CD8-positive, alpha-beta memory T cell (primary cell): ENCODE data around the gene CLEC18C. TPM values are rescaled to one million over a fixed set of nuclear protein-coding genes. Genes with fewer than 3 reads are reported as not detected.
A peak's percentile ranks its signal among the peaks of the same experiment; 100 is the strongest.
"Not testable (repeated sequence)": the region's sequence is repeated elsewhere in the genome, so short reads cannot be mapped to it uniquely, and the experiment has no call there.

Experiments
- CTCF ChIA-PET: fragments of 350-600 bp; sonication (Branson Sonifier 250); formaldehyde crosslinking; loops from one replicate; lab custom pipeline; 2021; ENCODE audit warnings: antibody characterized with exemption; lab: Charles Lee
- POLR2A ChIA-PET: fragments of 350-600 bp; sonication (Branson Sonifier 250); formaldehyde crosslinking; loops from one replicate; lab custom pipeline; 2021; ENCODE audit warnings: antibody characterized with exemption; lab: Charles Lee
- DNase-seq, 5 donors: peaks; one replicate each; pipeline versions ENCODE4 v3.0.0 to v3.0.0-alpha.2; 2020 to 2022; ENCODE audit warnings: mixed read lengths in 1 of 5
- H3K27ac ChIP-seq: one replicate; pipeline ENCODE4 v1.7.0; 2013; ENCODE audit warnings: low read depth, mild to moderate bottlenecking, low read length, moderate library complexity
- H3K27me3 ChIP-seq: 2 replicates; pipeline ENCODE4 v1.7.0; 2013; ENCODE audit warnings: low read length, mild to moderate bottlenecking; ENCODE audit not compliant: insufficient read depth, poor library complexity, severe bottlenecking
- H3K36me3 ChIP-seq: 2 replicates; pipeline ENCODE4 v1.7.0; 2013; ENCODE audit warnings: mild to moderate bottlenecking, low read length, moderate library complexity; ENCODE audit not compliant: insufficient read depth
- H3K4me1 ChIP-seq: 2 replicates; pipeline ENCODE4 v1.7.0; 2013; ENCODE audit warnings: mild to moderate bottlenecking, low read length, moderate library complexity; ENCODE audit not compliant: insufficient read depth
- H3K4me3 ChIP-seq: 2 replicates; pipeline ENCODE4 v1.7.0; 2013; ENCODE audit warnings: mild to moderate bottlenecking, low read length
- H3K9me3 ChIP-seq: 2 replicates; pipeline ENCODE4 v1.7.0; 2013; ENCODE audit warnings: mild to moderate bottlenecking, low read length
- H3K27ac Mint-ChIP-seq, 8 donors: one replicate each; pipeline ENCODE4 v1.8.0; 2020 to 2021; ENCODE audit warnings: mixed read lengths in 8 of 8, mild to moderate bottlenecking in 6 of 8, inconsistent platforms in 3 of 8, moderate library complexity in 3 of 8
- H3K27me3 Mint-ChIP-seq, 2 donors: one replicate each; pipeline ENCODE4 v1.8.0; 2020 to 2021; ENCODE audit warnings: mixed read lengths in 2 of 2, mild to moderate bottlenecking in 1 of 2, moderate library complexity in 1 of 2
- H3K36me3 Mint-ChIP-seq, 3 donors: one replicate each; pipeline ENCODE4 v1.8.0; 2020 to 2021; ENCODE audit warnings: mixed read lengths in 3 of 3, inconsistent platforms in 1 of 3, mild to moderate bottlenecking in 1 of 3
- H3K4me1 Mint-ChIP-seq, 3 donors: one replicate each; pipeline ENCODE4 v1.8.0; 2020 to 2021; ENCODE audit warnings: mixed read lengths in 3 of 3, inconsistent platforms in 1 of 3, mild to moderate bottlenecking in 1 of 3
- H3K4me3 Mint-ChIP-seq, 7 donors: one replicate each; pipeline ENCODE4 v1.8.0; 2020 to 2021; ENCODE audit warnings: mixed read lengths in 7 of 7, mild to moderate bottlenecking in 6 of 7, moderate library complexity in 4 of 7, inconsistent platforms in 2 of 7
- H3K9me3 Mint-ChIP-seq, 5 donors: one replicate each; pipeline ENCODE4 v1.8.0; 2020 to 2022; ENCODE audit warnings: mixed read lengths in 5 of 5, mild to moderate bottlenecking in 3 of 5, moderate library complexity in 2 of 5, inconsistent platforms in 1 of 5
- polyA plus RNA-seq: library from polyadenylated mRNA; unstranded; fragments of 300-500 nt; fragmentation: Illumina TruSeq; gene quantifications from one replicate; pipeline ENCODE4 v1.2.3, GENCODE V29; 2021
- total RNA-seq, 2 experiments: library from RNA; stranded (reverse); gene quantifications; one replicate each; pipeline ENCODE4 v1.2.3, GENCODE V29; 2021

Gene CLEC18C
- total and polyA plus RNA-seq, 3 experiments from 2014 or later, result 0.42 to 0.79 TPM; not detected in 1

DNA sequence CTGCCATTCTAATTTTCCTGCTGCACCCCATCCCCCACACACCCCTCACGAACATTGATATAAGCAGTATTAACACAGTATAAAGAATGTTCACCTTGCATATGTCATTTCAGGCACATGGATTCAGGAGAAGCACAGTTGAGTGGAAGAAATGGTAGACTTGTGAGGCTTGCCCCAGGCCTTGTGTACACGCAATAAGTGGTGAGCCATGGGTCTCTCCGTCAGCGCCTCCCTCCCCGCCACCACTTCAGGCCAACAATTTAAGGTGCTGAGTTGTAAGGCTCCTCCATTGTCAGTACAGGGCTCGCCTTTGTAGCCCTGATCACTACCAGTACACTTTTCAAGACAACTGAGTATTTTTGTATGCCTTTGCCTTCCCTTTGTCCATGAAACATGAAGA is 12.2 kb upstream of the CLEC18C start:
- Histone ChIP-seq H3K9me3 (no peaks in the 10 kb centered on the region), H3K27ac (no peak overlapping the region), H3K36me3 (peaks cover 42% of the 10 kb centered on the region), H3K4me1 (no peaks in the 10 kb centered on the region), H3K27me3 (no peaks in the 10 kb centered on the region), H3K4me3 (no peak overlapping the region)
- Mint-ChIP-seq H3K27ac (peak overlapping the region in 6 of 8 donors; percentile 22 to 87 (median 49)), H3K4me3 (no peak overlapping the region), H3K36me3 (peaks cover 0 to 20% (median 20%) of the 10 kb centered on the region in 3 donors), H3K27me3 (no peaks in the 10 kb centered on the region), H3K4me1 (peaks cover 4 to 5% (median 4%) of the 10 kb centered on the region in 3 donors), H3K9me3 (no peaks in the 10 kb centered on the region)
- DNase-seq, result no peak
- POLR2A ChIA-PET, result no interaction called here
- CTCF ChIA-PET, result no interaction called here

GRCh38 chr16:70162041-70162451 is 11.5 kb upstream of the CLEC18C start:
- H3K27me3 ChIP-seq, result no peaks in the 10 kb centered on the region
- H3K4me1 ChIP-seq, result no peaks in the 10 kb centered on the region
- Mint-ChIP-seq H3K4me1 (peaks cover 4 to 5% (median 4%) of the 10 kb centered on the region in 3 donors), H3K4me3 (no peak overlapping the region), H3K27ac (peak overlapping the region in 5 of 8 donors; percentile 8 to 87 (median 36)), H3K27me3 (no peaks in the 10 kb centered on the region), H3K9me3 (no peaks in the 10 kb centered on the region), H3K36me3 (peaks cover 0 to 20% (median 14%) of the 10 kb centered on the region in 3 donors)
- peaks cover 35% of the 10 kb centered on the region for H3K36me3 ChIP-seq
- H3K27ac ChIP-seq, result no peak overlapping the region
- CTCF ChIA-PET, result no interaction called here
- no peak overlapping the region for H3K4me3 ChIP-seq
- H3K9me3 ChIP-seq, result no peaks in the 10 kb centered on the region
- POLR2A ChIA-PET, result no interaction called here
- DNase-seq, result no peak

- ChIA-PET POLR2A (no interaction called here), CTCF (no interaction called here)
- Histone ChIP-seq H3K4me1 (no peaks in the 10 kb centered on the region), H3K9me3 (no peaks in the 10 kb centered on the region), H3K4me3 (no peak overlapping the region), H3K36me3 (peaks cover 19% of the 10 kb centered on the region), H3K27ac (no peak overlapping the region), H3K27me3 (no peaks in the 10 kb centered on the region)
- Mint-ChIP-seq H3K4me1 (peaks cover 4 to 5% (median 4%) of the 10 kb centered on the region in 3 donors), H3K4me3 (no peak overlapping the region), H3K27me3 (no peaks in the 10 kb centered on the region), H3K27ac (peak overlapping the region in 1 of 8 donors; percentile 1), H3K9me3 (no peaks in the 10 kb centered on the region), H3K36me3 (peaks cover 0 to 20% (median 7%) of the 10 kb centered on the region in 3 donors)
- no peak for DNase-seq
Measured at GRCh38 chr16:70163596-70163995, 10.0 kb upstream of the CLEC18C start.

DNA sequence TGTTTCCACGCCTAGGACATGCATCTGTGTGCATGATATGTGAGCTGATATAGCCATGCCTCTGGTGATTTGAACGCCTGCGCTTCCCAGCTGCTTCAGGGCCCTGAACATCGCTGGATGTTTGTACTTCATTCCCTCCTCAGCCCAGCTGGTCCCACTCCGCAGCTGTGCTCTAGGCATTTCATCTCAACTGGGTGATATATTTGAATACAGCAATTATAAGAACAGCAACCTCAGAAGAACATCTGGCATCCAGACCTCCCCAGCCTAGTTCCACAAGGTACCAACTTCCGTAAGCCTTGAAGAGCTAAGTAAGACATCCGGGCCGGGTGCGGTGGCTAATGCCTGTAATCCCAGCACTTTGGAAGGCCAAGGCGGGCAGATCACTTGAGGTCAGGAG is 6.9 kb upstream of the CLEC18C start:
- H3K9me3 ChIP-seq, H3K9me3 Mint-ChIP-seq, H3K4me3 ChIP-seq, H3K27ac Mint-ChIP-seq, H3K36me3 ChIP-seq, H3K4me1 ChIP-seq, POLR2A ChIA-PET, H3K27me3 ChIP-seq, H3K27ac ChIP-seq, CTCF ChIA-PET, H3K27me3 Mint-ChIP-seq, H3K4me3 Mint-ChIP-seq, DNase-seq, H3K4me1 Mint-ChIP-seq: not testable (repeated sequence)
- H3K36me3 Mint-ChIP-seq, result peaks cover 0 to 14% (median 5%) of the 10 kb centered on the region in 3 donors

- H3K27ac ChIP-seq, POLR2A ChIA-PET, H3K36me3 ChIP-seq, DNase-seq, H3K36me3 Mint-ChIP-seq, H3K4me1 Mint-ChIP-seq, H3K9me3 ChIP-seq, H3K27me3 ChIP-seq, H3K27me3 Mint-ChIP-seq, H3K4me1 ChIP-seq, H3K4me3 ChIP-seq, H3K27ac Mint-ChIP-seq, H3K4me3 Mint-ChIP-seq, CTCF ChIA-PET, H3K9me3 Mint-ChIP-seq: not testable (repeated sequence)
Measured at GRCh38 chr16:70173916-70174315, 329 bp downstream of the CLEC18C start.

DNA sequence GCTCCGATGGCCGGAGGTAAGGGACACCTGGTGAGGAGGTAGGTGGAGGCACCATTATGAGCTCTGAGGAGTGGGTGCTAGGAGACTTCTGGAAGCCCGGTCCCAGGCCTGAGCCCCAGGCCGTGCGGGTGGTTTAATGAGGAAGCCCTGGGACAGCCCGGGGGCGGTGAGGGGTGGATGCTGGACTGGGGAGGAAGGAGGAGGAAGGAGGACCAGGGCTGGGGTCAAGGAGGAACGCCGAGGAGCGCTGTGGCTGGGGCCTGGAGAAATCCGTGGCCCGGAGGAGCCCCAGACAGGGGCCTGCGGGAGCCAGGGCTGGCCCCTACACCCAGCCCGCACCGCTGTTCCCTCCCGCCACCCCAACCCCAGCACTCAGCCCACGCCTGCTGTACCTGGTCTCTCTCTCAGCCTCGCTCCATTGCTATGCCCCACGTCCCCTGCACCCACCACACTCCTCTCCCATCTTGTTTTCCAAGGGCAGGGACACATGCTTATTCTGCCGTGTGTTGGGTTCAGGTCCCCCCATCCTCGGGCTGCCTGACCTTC is 873 bp downstream of the CLEC18C start:
- H3K9me3 Mint-ChIP-seq, H3K4me1 ChIP-seq, H3K27me3 ChIP-seq, H3K27me3 Mint-ChIP-seq, POLR2A ChIA-PET, H3K4me1 Mint-ChIP-seq, H3K4me3 Mint-ChIP-seq, H3K4me3 ChIP-seq, DNase-seq, H3K9me3 ChIP-seq, CTCF ChIA-PET, H3K36me3 ChIP-seq, H3K27ac Mint-ChIP-seq, H3K27ac ChIP-seq, H3K36me3 Mint-ChIP-seq: not testable (repeated sequence)

DNA sequence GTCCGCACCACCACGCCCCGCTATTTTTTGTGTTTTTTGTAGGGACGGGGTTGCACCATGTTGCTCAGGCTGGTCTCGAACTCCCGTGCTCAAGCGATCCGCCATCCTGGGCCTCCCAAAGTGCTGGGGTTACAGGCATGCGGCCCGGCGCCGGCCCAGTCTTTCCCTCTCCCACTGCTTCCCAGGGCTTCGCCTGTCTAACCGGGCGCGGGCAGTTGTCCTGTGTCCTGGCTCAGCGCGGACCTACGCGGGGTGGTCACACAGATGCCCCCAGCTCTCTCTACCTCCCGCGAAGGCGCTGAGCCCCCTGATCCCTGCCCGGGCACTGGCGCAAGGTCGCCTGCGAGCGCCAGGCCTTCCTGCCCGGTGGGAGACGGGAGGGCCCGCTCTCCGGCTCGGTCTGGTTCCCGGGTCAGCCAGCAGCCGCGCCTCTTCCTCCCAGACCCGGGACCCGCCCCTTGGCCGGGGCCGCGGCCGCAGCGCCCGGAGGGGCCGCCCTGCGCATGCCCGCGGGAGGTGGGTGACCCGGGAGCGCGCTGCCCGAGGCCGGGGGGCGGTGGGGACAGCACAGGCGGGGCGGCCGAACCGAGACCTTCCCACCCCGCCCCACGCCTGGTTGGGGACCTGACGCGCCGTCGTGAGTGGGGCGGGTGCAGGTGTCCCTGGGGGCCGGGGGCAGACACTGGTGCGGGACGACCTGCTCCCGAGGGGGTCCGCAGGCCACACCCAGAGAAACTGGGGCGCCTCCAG is 14.4 kb downstream of the CLEC18C start:
- H3K36me3 Mint-ChIP-seq, H3K27me3 Mint-ChIP-seq, H3K36me3 ChIP-seq, DNase-seq, H3K9me3 ChIP-seq, H3K27ac Mint-ChIP-seq, H3K27ac ChIP-seq, H3K4me3 ChIP-seq, CTCF ChIA-PET, POLR2A ChIA-PET, H3K4me1 ChIP-seq, H3K27me3 ChIP-seq, H3K4me1 Mint-ChIP-seq, H3K4me3 Mint-ChIP-seq, H3K9me3 Mint-ChIP-seq: not testable (repeated sequence)

DNA sequence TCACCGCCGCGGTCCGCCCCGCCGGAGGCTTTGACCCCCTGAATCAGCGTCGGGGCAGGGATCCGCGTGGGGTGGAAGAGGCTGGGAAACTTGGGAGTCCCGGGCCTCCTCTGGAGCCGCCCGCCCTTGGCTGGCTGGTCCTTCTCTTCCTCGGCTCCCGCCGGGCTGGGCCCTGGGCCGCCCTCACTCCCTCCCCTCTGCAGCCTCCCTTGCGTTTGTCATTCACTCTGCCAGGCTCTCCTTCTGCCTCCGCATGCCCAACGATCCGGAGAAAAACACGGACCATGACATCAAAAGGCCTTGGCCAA is 15.0 kb downstream of the CLEC18C start:
- H3K4me3 ChIP-seq, CTCF ChIA-PET, H3K27me3 Mint-ChIP-seq, H3K36me3 ChIP-seq, H3K9me3 Mint-ChIP-seq, H3K4me1 Mint-ChIP-seq, POLR2A ChIA-PET, H3K4me1 ChIP-seq, H3K27me3 ChIP-seq, H3K27ac Mint-ChIP-seq, H3K36me3 Mint-ChIP-seq, H3K4me3 Mint-ChIP-seq, DNase-seq, H3K27ac ChIP-seq, H3K9me3 ChIP-seq: not testable (repeated sequence)
